RWPE2 (cell line): ENCODE measurements around the gene TNFRSF25.

ENCODE experiments used
- ATAC-seq: fragments of 200-7000 bp; cut with Tn5 transposase; 3 replicates; pipeline ENCODE4 v1.9.1; 2021; ENCODE audit warnings: low read depth
- DNase-seq: peaks from one replicate; pipeline ENCODE4 v3.0.0-alpha.2; 2020; ENCODE audit warnings: low spot score
- H3K27ac ChIP-seq: fragments of 450-650 bp; 2 replicates; pipeline ENCODE4 v1.5.1; 2017; ENCODE audit warnings: mild to moderate bottlenecking; ENCODE audit not compliant: poor library complexity, severe bottlenecking
- H3K27me3 ChIP-seq: fragments of 250-450 bp; sonication (Bioruptor Pico); 2 replicates; pipeline ENCODE4 v1.5.1; 2021; ENCODE audit warnings: mild to moderate bottlenecking, moderate library complexity; ENCODE audit not compliant: insufficient read depth, poor library complexity, severe bottlenecking
- H3K36me3 ChIP-seq: fragments of 250-450 bp; sonication (Bioruptor Pico); 2 replicates; pipeline ENCODE4 v1.5.1; 2020; ENCODE audit warnings: low read depth, mild to moderate bottlenecking, moderate library complexity
- H3K4me1 ChIP-seq: fragments of 250-450 bp; sonication (Bioruptor Pico); 2 replicates; pipeline ENCODE4 v1.5.1; 2021; ENCODE audit warnings: mild to moderate bottlenecking, moderate library complexity; ENCODE audit not compliant: insufficient read depth, poor library complexity, severe bottlenecking
- H3K4me3 ChIP-seq: fragments of 250-450 bp; sonication (Bioruptor Pico); 2 replicates; pipeline ENCODE4 v1.5.1; 2021; ENCODE audit warnings: mild to moderate bottlenecking, moderate library complexity; ENCODE audit not compliant: severe bottlenecking
- H3K9me3 ChIP-seq: fragments of 250-450 bp; sonication (Bioruptor Pico); 2 replicates; pipeline ENCODE4 v1.5.1; 2021; ENCODE audit warnings: mild to moderate bottlenecking, moderate library complexity; ENCODE audit not compliant: severe bottlenecking
- CTCF ChIP-seq: fragments of 450-650 bp; IDR thresholded peaks from one replicate; pipeline ENCODE4 v1.5.1; 2017; ENCODE audit warnings: mild to moderate bottlenecking, moderate library complexity; ENCODE audit not compliant: poor library complexity, severe bottlenecking

TNFRSF25 gene

DNA sequence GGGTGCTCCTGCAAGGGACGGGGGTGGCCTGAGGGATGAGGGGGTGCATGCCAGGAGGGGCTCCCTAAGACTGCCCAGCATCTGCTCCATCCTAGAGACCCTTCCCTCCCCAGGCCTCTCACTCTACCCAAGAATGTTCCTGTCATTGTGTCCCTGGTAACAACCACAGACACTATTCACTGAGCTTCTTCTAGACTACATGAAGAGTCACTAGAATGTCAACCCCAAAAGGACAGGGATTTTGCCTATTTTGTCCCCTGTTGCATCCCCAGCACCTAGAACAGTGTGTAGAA, 2.9 kb downstream of the TNFRSF25 start:
- Histone ChIP-seq H3K27ac (no peak overlapping the region), H3K36me3 (peaks cover 24% of the 10 kb centered on the region), H3K4me1 (no peaks in the 10 kb centered on the region), H3K4me3 (no peak overlapping the region), H3K9me3 (no peaks in the 10 kb centered on the region), H3K27me3 (no peaks in the 10 kb centered on the region)
- DNase-seq: no peak
- TF ChIP-seq CTCF: no peak
- no peak for ATAC-seq

DNA sequence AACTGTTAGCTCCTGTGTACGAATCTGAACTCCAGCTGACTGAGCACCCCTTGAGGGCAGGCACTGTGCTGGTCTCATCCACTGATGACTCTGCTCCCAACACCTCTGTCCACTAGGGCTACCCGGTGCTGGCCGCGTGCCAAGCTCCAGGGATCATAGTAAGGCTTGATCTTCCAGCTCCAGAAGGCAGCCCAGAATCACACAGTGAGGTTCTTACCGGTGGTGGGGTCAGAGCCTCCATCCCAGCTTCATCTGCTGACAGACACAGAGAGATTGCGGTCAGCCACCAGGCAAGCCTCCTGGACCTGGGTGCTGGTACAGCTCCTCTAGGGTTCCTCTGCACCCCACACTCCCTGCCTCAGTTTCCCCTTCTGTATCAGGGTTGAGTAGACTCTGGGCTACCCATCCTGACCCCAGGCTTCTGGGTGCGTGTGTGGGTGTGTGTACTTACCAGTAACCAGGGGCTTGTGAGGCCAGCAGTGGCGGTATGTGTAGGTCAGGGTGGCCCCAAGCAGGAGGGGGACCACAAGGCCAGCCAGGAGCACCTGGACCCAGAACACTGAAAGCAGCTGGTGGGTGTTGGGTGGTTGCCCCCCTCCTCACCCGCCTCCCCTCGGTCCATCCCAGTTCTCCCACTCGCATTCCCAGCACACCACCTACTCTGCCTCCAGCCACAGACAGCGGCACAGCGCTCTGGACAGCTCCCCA, 3.4 kb downstream of the TNFRSF25 start:
- TF ChIP-seq CTCF: no peak
- DNase-seq: no peak
- Histone ChIP-seq H3K9me3 (no peaks in the 10 kb centered on the region), H3K36me3 (peaks cover 19% of the 10 kb centered on the region), H3K27me3 (no peaks in the 10 kb centered on the region), H3K4me3 (no peak overlapping the region), H3K4me1 (no peaks in the 10 kb centered on the region), H3K27ac (no peak overlapping the region)
- ATAC-seq: no peak

DNA sequence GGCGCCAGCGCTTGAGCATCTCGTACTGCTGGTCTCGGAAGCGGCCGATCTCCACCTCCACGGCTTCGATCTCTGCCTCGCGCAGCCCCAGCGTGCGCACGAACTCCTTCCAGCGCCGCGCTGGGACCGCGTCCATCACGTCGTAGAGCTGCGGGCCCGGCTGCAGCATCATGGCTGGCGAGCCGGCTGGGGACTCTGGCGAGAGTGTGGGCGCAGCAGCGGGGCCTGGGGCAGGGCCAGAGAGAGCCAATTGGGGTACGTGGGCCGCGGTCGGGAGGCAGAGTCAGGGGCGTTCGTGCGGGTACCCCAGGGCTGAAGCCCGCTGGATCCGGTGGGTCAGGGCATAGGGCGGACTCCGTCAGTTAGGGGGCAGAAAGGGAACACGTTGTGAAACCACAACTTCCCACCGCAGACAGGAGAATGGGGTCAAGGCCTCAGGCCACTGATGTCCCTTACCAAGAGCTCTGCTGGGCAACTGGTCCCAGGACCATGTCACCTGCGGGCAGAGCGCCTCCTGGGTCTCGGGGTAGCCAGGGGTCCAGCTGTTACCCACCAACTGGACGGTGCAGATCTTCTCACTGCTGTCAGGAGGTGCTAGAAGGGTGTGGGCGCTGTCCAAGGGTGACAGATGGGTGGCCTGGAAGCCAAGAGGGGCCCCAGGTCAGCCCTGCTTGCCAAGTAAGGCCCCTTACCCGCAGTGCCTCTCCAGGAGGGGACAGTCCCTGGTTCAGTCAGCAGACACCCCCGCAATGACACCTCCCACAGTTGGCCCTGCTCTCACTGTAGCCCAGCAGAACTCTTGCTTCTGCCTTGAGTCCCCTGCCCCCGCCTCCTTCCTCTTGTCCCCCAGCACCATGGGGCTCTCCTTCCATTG, 4.2 kb downstream of the TNFRSF25 start:
- Histone ChIP-seq H3K27ac (no peak overlapping the region), H3K36me3 (peaks cover 18% of the 10 kb centered on the region), H3K27me3 (no peaks in the 10 kb centered on the region), H3K4me1 (no peaks in the 10 kb centered on the region), H3K4me3 (no peak overlapping the region), H3K9me3 (no peaks in the 10 kb centered on the region)
- ATAC-seq: no peak
- TF ChIP-seq CTCF: no peak
- no peak for DNase-seq

DNA sequence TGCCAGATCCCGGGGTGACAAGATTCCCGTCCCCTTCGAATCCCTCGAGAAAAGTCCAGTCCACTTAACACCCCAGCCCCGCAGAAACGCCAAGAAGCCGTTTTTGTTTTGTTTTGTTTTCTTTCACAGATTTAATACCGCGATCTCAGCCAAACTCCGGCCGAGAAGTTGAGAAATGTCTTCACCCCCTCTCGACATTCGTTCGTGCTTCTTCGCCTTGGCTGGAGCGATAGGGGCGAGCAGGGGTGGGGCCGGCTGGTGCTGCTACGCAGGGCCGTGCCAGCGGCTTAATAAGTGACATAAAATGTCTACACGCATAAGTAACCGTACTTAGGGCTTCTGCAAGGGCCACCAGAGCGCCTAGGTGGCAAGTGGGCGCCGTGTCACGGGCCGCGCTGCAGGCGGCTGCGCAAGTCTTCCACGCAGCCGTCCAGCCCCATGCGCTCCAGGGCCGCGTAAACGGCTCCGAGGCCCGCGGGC, 4.9 kb downstream of the TNFRSF25 start:
- ATAC-seq: no peak
- Histone ChIP-seq H3K4me1 (no peaks in the 10 kb centered on the region), H3K27me3 (no peaks in the 10 kb centered on the region), H3K27ac (no peak overlapping the region), H3K36me3 (peaks cover 18% of the 10 kb centered on the region), H3K4me3 (no peak overlapping the region), H3K9me3 (no peaks in the 10 kb centered on the region)
- no peak for DNase-seq
- no peak for TF ChIP-seq CTCF
